ENCODE measurements around the gene DPPA5.

DNA sequence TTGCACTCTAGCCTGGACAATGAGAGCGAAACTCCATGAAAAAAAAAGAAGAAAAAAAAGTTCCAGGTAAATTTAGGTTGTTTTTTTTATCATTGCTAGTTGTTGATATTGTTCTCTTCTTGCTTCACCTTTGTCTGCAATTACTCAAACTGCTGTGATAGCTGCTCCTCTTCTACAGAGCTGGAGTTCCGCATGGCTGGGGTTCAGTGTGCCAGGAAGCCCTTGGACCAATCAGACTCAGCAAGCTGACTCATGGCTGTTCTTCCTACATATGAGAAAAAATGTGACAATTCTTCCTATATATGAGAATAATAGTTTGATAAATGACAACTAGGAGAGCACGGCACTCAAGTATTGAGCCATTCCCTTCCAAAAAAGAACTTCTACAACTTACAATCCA, 28.4 kb downstream of the DPPA5 start:
- TF ChIP-seq, protein P1, sequence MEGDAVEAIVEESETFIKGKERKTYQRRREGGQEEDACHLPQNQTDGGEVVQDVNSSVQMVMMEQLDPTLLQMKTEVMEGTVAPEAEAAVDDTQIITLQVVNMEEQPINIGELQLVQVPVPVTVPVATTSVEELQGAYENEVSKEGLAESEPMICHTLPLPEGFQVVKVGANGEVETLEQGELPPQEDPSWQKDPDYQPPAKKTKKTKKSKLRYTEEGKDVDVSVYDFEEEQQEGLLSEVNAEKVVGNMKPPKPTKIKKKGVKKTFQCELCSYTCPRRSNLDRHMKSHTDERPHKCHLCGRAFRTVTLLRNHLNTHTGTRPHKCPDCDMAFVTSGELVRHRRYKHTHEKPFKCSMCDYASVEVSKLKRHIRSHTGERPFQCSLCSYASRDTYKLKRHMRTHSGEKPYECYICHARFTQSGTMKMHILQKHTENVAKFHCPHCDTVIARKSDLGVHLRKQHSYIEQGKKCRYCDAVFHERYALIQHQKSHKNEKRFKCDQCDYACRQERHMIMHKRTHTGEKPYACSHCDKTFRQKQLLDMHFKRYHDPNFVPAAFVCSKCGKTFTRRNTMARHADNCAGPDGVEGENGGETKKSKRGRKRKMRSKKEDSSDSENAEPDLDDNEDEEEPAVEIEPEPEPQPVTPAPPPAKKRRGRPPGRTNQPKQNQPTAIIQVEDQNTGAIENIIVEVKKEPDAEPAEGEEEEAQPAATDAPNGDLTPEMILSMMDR (conservative IDR thresholded peaks at IDR 0.05 in 1 of 2, IDR thresholded peaks at IDR 0.05 in 1 of 2; ENCODE audit: extremely low read depth in 1 of 2, insufficient read depth in 1 of 2, low read depth in 1 of 2, low read length in 2 of 2): no peak
- no peak for TF ChIP-seq EZH2 (IDR thresholded peaks at IDR 0.05; ENCODE audit: borderline replicate concordance, low read length)
